NCI-H1048 (cell line): ENCODE data around the gene TH.

ENCODE experiments used
- DNase-seq: peaks from one replicate; lab custom pipeline; 2025; lab: John Stamatoyannopoulos, UW

The TH gene

GRCh38 chr11:2159536-2160413 is 11.8 kb downstream of the TH start:
- no peak for DNase-seq

DNA sequence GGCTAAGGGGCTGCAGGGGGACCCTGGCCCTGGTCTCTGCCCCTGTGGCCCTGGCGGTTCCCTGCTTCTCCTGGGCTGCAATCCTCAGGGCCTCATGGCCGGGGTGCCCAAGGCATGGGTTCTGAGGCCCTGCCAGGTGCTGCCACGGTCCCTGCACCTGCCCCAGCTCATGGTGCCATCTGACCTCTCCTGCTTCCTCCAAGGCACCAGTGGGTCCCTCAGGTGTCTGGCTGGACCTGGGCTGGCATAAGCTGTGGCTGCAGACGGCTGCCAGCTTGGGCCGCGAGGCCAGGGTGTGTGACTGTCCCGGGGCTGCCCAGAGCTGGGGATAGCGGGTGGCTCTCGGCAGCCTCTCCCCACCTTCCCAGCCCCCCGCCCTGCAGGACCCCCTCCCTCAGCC is 12.6 kb downstream of the TH start:
- DNase-seq: no peak

- DNase-seq: no peak
Observed at GRCh38 chr11:2158296-2158737, 13.3 kb downstream of the TH start.

GRCh38 chr11:2157294-2158040 is 14.1 kb downstream of the TH start:
- DNase-seq: no peak

DNA sequence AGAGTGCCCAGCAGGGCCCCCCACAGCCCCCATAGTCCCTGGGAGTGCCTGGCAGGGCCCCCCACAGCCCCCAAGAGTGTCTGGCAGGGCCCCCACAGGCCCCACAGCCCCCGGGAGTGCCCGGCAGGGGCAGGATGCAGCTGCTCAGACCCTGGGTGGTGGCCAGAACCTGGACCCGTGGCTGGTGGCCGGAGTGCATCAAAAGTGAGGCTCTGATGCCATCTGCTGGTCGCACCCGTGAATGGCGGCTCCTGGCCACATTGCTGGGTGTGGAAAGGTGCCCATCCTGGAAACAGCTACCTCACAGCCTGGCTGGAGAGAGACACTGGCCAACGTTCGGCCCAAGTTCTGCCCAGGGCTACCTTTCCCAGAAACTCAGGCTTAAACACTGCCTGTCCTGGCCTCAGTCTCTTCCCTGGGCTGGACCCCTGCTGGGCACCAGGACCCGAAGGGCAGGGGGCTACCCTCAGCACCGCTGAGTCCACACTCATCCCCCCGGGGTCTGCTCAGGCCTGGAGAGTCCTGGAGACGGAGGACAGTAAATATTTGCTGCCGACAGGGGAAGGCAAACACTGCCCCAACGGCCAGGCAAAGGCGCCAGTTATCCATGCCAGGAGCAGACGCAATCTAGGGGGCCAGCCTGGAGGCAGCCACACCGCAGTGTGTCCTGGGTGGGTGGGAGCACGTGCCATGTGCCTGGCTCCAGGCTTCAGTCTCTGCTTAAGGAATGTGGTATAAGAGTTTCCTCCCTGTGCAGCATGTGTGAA is 15.0 kb downstream of the TH start:
- DNase-seq: no peak

DNA sequence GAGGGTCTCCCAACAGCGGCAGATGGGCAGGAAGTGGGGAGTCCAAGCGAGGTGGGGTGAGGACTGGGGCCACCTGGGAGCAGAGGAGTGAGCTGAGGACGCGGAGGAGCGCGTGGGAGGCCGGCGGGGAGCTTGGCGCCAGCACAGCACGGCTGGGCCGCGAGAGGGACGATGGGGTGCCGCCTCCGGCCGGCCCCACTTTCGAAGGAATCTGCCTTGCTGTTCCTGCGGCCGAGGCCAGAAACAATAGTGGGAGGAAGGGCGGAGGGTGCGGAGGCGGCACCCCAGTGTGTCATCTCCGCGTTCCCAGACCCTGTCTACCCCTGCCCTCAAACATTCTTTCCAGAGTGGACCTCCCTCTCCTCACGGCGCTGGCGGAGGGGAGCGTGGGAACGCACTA is 16.1 kb downstream of the TH start:
- no peak for DNase-seq

- no peak for DNase-seq
Observed at GRCh38 chr11:2154889-2155288, 16.7 kb downstream of the TH start.

DNA sequence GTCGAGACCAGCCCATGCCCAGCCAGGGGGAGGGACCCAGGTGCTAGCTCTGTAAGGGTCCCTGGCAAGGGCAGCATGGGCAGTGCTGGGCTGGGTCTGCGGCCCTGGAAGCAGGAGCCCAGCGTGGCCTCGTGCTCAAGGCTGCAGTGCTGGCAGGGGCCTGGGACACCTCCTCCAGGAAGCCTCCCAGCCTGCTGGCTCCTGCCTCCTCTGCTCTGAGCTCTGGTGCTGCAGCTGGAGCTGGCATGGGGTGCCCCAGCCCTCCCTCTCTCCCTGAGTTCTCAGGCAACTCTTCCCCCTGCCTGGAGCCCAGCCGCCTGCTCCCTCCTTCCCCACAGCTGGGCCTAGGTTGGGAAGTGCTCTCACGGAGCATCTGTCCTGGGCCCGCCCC is 17.4 kb downstream of the TH start:
- no peak for DNase-seq

DNA sequence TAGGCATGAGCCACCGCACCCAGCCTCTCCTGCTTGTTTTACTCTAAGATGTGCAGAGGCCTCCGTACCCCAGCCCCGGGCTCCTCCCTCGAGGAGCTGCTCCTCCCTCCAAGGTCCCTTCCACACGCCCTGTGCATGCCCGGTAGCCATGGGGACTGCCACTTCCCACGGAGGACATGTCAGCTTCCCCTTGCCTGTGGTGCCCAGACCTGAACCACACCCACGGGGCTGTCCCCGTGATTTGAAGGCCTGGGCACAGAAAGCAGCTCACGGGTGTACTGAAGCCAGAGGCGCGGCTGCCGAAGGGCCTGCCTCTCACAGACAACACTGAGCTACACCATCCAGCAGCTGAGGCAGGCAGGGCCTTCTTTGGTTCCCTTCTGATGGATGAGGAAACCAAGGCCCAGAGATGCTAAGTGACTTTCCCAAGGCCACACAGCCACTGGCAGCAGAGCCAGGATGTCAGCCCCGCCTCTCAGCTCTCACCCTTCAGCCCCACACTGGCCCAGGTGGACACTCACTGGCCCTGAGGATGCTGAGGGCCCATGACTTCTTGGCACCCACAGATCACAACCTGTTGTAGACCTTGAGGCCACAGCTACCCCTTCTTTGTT is 17.9 kb downstream of the TH start:
- DNase-seq: no peak

GRCh38 chr11:2151500-2152257 is 19.9 kb downstream of the TH start:
- peak; percentile 44 for DNase-seq

DNA sequence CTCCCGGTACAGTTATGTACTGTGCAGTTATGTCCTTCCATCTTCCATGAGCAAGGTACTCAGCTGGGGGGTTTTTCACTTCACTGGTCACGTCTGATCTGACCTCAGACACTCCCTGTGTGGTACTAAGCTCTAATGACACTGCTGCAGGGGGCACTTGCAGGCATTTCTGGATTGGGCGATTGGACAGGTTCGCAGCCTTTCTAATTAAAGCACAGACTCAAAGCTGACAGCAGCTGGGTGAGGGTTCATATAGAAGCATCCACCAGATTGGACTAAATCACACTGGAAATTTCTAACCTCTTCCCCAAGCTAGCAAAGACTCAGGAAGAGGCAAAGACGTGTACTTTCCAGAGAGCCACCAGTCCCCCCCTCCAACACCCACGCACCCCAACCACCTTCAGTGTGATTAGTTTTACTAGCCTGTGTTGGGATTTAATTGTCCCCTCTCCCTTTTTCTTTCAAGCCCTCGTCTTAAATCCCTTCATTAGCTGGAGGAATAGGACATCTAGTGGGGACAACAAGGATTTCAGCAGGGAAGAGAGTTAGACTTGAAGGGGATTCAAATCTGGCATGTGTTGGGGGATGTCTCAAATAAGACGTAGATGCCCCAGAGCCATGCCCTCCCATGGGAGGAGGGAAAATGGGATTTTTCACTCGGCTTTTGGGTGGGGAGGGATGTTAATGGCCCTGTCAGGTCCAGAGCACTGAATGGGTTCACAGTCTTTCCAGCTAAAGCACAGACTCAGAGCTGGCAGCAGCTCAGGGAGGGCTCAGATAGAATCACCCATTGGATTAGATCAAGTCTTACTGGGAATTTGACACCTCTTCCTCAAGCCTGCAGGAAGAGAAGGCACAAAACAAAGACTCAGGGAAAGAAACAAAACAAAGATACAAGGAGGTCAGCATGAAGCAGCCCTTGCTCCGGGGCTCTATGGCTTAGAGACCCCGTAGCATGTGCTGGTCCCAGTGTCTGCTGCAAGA is 21.5 kb downstream of the TH start:
- DNase-seq: no peak

DNA sequence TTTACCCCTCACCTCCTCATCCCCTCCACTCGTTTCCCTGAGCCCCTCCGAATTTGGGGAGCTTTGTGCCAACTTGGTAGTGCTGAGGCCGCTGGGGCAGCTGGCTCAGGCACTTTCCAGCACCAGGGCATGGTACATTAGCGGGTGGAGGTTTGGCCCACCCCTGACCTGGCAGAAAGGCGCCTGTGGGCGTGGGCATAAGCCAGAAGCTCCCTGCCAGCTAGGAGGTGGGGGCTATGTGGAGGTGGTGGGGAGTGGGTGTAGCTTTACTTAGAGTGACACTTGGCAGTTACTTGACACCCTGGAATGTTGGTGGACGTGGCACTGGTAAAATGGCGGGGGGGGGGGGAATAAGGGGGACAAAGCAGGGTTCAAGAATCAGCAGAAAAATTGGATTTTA is 22.2 kb downstream of the TH start:
- no peak for DNase-seq

- DNase-seq: no peak
Observed at GRCh38 chr11:2148595-2148994, 23.0 kb downstream of the TH start.

- DNase-seq: no peak
Observed at GRCh38 chr11:2147391-2147790, 24.2 kb downstream of the TH start.

GRCh38 chr11:2146051-2146450 is 25.6 kb downstream of the TH start:
- DNase-seq: no peak

- no peak for DNase-seq
Observed at GRCh38 chr11:2144544-2145248, 26.9 kb downstream of the TH start.

- no peak for DNase-seq
Observed at GRCh38 chr11:2143799-2144543, 27.6 kb downstream of the TH start.

DNA sequence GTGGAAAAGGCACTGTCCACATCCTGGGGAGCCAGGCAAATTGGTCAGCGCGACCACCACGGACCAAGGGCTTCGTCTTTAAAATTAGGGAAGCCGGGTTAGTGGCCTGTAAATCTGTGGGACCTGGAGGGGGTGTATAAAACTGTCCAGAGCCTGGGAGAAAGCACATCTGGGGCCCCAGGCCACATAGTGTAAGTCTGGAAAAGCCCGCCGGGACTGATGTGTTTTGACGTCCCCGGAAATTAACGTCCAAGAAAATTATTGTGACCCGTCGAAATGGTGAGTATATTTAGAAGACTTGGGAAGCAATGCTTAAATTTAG is 28.2 kb downstream of the TH start:
- DNase-seq: no peak

DNA sequence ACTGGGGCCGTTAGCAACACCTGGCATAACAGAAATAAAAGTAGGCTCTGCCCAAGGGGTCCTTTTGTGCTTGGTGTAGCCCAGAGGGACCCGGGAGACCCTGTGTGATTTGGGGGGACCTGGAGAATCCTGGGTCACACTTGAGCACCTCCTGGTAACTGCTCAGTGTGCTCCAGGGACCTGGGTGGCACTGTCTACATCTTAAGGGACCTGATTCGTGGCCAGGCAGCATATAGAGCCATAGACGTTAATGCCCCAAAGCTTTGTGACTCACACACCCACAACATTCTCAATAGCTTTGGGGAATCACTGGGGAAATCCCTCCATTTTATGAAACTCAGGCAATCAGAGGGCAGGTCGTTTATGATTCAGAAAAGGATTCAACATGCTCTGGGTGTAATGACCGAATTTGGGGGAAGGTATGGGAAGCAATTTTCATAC is 28.8 kb downstream of the TH start:
- no peak for DNase-seq
